Right atrium auricular region (tissue), 2 donors: Measurements from ENCODE around the gene ITIH4. TPM values are rescaled to one million over a fixed set of nuclear protein-coding genes. Genes with fewer than 3 reads are reported as not detected.

Experiments used
- DNase-seq: peaks from one replicate; pipeline ENCODE4 v3.0.0-alpha.2; 2019; ENCODE audit warnings: low spot score
- H3K27ac ChIP-seq, 2 donors: fragments of 200-600 bp; sonication (generic); 1 replicate in 1 of 2; 2 replicates in 1 of 2; pipeline ENCODE4 v1.5.1; 2016 to 2019
- H3K27me3 ChIP-seq, 2 donors: fragments of 200-600 bp; sonication (generic); one replicate each; pipeline versions ENCODE4 v1.5.1 to v1.6.0; 2017 to 2019
- H3K36me3 ChIP-seq: fragments of 200-600 bp; sonication (generic); one replicate; pipeline ENCODE4 v1.5.1; 2016
- H3K4me1 ChIP-seq, 2 donors: fragments of 200-600 bp; sonication (generic); one replicate each; pipeline versions ENCODE4 v1.5.1 to v1.6.0; 2017 to 2019
- H3K4me3 ChIP-seq, 2 donors: fragments of 200-600 bp; sonication (generic); 1 replicate in 1 of 2; 2 replicates in 1 of 2; pipeline ENCODE4 v1.5.1; 2017 to 2019; ENCODE audit warnings: mild to moderate bottlenecking in 1 of 2, moderate library complexity in 1 of 2
- H3K9me3 ChIP-seq, 2 donors: fragments of 200-600 bp; sonication (generic); one replicate each; pipeline ENCODE4 v1.5.1; 2019
- total RNA-seq, 2 donors: library from RNA; depleted of rRNA; stranded (reverse); fragments of >200 nt; gene quantifications; one replicate each; pipeline ENCODE4 v1.1.0, GENCODE V29; 2016
- TF ChIP-seq, protein P1 (sequence below), 2 donors: fragments of 200-600 bp; sonication (generic); IDR thresholded peaks; one replicate each; pipeline ENCODE4 v1.5.1; 2019; ENCODE audit warnings: antibody characterized with exemption in 2 of 2

ITIH4 gene
- total RNA-seq, result 1 to 10 TPM in 1 of 2 donors, not detected in 1; 1.2 TPM

DNA sequence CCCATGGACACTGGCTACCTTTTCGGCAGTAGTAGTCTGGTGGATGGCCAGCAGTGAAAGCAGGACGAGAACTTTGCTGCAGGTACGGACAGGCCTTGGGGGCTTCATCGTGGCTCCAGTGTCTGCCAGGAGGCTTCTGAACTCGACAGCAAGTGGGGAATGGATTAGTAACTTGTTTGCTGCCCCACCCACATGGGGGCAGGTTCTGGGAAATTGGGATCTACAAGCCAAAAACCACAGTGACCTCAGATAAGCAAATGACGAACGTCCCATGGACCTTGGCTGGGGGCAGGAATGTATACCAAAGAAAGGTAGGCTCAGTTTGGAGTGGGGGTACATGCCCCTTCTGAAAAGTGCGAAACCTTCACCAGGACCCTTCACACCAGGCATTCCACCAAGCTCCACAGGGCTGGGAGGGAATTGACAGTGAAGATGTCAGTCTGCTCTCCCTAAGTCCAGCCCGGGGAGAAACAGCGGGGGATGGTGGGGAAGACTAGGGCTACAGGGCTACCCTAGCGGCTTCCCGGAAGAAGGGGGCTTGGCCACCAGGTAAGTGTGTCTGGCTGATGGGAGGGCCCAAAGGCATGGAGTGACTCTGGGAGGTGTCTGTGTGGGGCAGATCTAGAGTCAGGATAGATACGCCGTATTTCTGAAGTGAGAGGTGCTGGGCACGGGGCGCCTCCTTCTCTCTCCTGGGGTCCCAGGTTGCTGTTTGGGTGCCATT, at the start of gene ITIH4:
Gene ITIH4, minus strand, starts transcription at position 138 of the 724 bp plus-strand sequence. Its CDS starts 30 bp downstream, at position 108.
- Histone ChIP-seq H3K4me1 (peaks cover 0 to 36% of the 10 kb centered on the region in 2 donors), H3K27me3 (no peaks in the 10 kb centered on the region), H3K9me3 (no peaks in the 10 kb centered on the region), H3K36me3 (no peaks in the 10 kb centered on the region), H3K27ac (peak within 1 kb of the TSS in 1 of 2 donors; percentile 47), H3K4me3 (no peak within 1 kb of the TSS)
- TF ChIP-seq, protein P1, sequence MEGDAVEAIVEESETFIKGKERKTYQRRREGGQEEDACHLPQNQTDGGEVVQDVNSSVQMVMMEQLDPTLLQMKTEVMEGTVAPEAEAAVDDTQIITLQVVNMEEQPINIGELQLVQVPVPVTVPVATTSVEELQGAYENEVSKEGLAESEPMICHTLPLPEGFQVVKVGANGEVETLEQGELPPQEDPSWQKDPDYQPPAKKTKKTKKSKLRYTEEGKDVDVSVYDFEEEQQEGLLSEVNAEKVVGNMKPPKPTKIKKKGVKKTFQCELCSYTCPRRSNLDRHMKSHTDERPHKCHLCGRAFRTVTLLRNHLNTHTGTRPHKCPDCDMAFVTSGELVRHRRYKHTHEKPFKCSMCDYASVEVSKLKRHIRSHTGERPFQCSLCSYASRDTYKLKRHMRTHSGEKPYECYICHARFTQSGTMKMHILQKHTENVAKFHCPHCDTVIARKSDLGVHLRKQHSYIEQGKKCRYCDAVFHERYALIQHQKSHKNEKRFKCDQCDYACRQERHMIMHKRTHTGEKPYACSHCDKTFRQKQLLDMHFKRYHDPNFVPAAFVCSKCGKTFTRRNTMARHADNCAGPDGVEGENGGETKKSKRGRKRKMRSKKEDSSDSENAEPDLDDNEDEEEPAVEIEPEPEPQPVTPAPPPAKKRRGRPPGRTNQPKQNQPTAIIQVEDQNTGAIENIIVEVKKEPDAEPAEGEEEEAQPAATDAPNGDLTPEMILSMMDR (IDR thresholded peaks at IDR 0.05), result no peak
- DNase-seq, result no peak

DNA sequence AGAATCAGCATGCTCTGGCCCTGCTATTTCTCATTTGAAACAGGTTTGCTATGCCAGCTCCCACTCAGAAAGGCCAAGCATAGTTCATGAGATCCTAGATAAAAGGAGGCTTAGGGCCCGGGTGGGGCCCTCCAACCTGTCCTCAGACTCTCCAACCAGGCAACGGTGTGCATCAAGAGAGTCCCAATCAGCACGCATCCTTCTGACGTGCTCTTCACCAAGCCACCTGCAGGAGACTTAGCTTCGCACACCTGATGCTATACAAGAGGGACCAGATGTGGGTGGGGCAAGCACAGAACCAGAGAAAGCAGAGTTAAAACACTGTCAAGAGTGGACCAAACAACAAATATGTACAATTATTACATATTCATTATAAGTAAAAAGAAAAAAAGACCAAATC, 49.6 kb upstream of the ITIH4 start:
- TF ChIP-seq, protein P1 (IDR thresholded peaks at IDR 0.05), result no peak
- Histone ChIP-seq H3K36me3 (no peaks in the 10 kb centered on the region), H3K27me3 (no peaks in the 10 kb centered on the region), H3K27ac (no peak overlapping the region), H3K4me3 (no peak overlapping the region), H3K4me1 (no peaks in the 10 kb centered on the region), H3K9me3 (no peaks in the 10 kb centered on the region)
- DNase-seq, result no peak

DNA sequence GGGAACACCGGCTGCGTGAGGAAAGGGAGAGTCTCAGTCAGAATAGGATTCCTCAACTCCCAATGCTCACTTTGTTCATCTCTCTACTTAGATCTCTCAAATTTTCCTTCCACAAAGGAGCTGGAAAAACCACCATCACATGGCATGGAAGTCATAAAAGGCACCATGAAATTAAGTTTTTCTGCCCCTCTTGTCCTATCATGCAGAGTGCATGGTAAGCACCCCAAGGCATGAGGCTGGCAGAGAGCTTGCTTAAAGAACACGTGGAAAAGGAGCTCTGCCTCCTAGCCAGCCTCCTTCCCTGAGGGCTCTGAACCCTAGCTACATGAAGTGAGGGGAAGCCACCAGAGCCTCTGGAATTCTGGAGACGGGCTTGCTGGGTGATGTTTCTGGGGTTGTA, 49.1 kb upstream of the ITIH4 start:
- Histone ChIP-seq H3K4me1 (no peaks in the 10 kb centered on the region), H3K9me3 (no peaks in the 10 kb centered on the region), H3K27ac (no peak overlapping the region), H3K27me3 (no peaks in the 10 kb centered on the region), H3K36me3 (no peaks in the 10 kb centered on the region), H3K4me3 (no peak overlapping the region)
- TF ChIP-seq, protein P1 (IDR thresholded peaks at IDR 0.05), result no peak
- no peak for DNase-seq

DNA sequence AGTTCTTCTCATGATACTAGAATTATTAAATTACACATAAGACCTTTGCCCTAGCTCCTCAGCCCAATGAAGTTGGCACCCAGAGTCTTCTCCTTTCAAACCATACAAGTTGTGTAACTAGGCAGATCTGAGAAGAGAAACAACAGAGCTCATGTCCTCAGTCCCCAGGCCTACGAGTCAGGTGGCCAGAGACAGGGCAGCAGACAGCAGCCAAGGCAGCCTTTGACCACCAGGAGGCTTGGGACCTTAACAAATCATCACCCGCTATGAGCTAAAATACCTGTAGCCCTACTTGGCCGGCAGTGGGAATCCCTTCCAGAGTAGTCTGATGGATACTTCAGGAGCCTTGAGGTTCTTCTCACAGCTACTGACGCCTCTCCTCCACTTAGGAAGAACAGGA, 48.6 kb upstream of the ITIH4 start:
- Histone ChIP-seq H3K4me1 (no peaks in the 10 kb centered on the region), H3K9me3 (no peaks in the 10 kb centered on the region), H3K4me3 (no peak overlapping the region), H3K36me3 (no peaks in the 10 kb centered on the region), H3K27me3 (no peaks in the 10 kb centered on the region), H3K27ac (no peak overlapping the region)
- TF ChIP-seq, protein P1 (IDR thresholded peaks at IDR 0.05), result no peak
- no peak for DNase-seq

DNA sequence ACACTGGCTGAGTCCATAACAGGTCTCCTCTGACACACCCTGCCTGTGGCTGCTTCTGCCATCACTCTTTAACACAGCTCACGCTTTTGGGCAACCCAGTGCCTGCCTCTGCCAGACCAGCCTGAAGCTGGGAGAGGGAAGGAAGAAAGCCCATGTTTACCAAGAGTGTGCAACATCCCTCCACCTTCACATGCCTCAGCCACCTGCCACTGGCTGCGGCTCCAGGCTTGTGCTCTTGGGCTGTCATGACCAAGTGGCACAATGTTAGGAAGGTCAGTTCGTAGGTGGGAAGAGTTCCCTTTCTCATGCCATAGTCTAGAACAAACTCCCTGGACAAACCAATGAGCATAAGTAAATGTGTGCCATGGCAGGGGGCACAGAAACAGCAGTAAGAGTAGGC, 46.6 kb upstream of the ITIH4 start:
- Histone ChIP-seq H3K4me3 (no peak overlapping the region), H3K4me1 (no peaks in the 10 kb centered on the region), H3K9me3 (no peaks in the 10 kb centered on the region), H3K27me3 (no peaks in the 10 kb centered on the region), H3K27ac (no peak overlapping the region), H3K36me3 (no peaks in the 10 kb centered on the region)
- DNase-seq, result no peak
- TF ChIP-seq, protein P1 (IDR thresholded peaks at IDR 0.05), result no peak
